NCI-H187 treated with DMSO at 0.1 percent for 48 hours (cell line): ENCODE measurements around the gene PLA2G5.

ENCODE experiments used
- DNase-seq: peaks from one replicate; lab custom pipeline; 2025; lab: John Stamatoyannopoulos, UW

Gene PLA2G5

DNA sequence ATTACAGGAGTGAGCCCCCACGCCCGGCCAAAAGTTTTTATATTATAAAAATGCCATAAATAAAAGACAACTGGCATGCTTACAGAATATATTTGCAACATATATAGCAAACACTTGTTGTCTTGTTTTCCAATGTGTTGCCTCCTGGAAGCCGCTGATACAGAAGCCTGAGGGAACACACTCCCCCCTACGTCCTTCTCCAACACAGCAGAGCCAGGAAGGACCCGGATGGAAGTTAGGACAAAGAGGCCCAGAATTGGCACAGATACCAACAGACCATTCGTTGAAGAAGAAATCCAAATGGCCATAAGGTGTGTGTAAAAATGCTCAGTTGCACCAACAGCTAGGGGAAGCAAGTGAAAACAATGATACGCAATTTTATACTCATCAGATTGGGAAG, 1.3 kb upstream of the PLA2G5 start:
- DNase-seq: no peak

DNA sequence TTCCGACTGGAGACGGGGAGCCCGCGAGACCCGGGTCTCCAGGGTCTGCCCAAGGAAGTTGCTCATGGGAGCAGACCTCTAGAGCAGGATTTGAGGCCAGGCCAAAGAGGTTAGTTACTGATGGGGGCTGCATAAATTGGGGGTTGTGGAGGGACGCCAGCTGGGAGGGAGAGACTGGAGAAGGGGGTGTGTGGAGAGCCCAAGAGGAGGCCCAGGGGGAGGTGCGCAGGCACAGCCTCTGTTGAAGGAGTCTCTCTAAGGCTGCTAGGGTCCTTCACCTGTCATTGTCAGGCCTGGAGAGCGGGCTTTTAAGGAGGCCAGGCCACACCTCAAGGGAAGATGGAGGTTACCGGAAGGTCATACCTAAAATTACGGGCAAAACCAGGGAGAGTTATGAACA, 363 bp downstream of the PLA2G5 start:
- no peak for DNase-seq

DNA sequence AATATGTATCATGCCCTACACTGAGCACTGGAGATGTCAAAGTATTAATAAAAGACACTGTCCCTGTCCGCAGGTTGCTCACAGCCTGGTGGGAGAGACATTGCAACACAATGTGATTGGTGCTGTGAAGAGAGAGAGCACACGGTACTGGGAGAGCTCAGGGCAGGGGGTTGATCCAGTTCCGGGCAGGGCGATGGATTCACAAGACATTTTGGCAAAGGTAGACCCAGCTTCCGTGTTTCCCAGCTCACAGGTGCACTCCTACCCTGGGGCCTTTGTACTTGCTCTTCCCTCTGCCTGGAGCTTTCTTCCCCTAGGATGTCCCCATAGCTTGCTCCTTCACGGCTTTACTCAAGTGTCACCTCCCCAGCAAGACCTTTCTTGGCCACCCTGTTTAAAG, 1.4 kb downstream of the PLA2G5 start:
- no peak for DNase-seq

- no peak for DNase-seq
Measured at GRCh38 chr1:20072771-20073170, 2.8 kb downstream of the PLA2G5 start.

GRCh38 chr1:20073256-20073655, 3.3 kb downstream of the PLA2G5 start:
- no peak for DNase-seq

DNA sequence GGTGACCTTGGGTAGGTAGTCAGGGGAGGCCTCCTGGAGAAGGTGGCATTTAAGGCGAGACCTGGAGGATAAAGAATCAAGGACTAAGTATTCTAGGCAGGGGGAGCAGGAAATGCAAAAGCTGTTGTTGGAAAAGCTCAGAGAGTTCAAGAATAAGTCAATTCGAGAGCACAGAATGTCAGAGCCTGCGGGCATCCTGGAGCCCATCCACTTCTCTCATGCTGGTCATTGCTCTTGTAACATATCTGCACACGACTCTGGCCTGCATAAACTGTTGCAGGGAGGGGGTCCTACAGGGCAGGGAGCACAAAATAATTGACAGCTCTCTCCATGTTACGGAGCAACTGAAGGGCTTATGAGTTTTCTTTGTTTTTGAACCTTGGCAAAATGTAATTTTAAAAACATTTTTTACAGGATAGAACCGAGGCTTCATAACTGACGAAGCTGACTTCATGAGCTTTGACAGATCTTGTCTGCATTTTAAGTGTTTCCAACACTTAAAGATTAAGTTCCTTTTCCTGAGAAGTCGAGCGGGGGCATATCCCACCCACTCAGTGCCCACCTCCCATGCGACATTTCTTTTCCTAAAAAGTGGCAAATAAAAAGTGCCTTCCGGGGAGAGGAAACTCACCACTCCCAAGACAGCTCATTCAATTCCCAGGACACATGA, 4.2 kb downstream of the PLA2G5 start:
- DNase-seq: no peak

DNA sequence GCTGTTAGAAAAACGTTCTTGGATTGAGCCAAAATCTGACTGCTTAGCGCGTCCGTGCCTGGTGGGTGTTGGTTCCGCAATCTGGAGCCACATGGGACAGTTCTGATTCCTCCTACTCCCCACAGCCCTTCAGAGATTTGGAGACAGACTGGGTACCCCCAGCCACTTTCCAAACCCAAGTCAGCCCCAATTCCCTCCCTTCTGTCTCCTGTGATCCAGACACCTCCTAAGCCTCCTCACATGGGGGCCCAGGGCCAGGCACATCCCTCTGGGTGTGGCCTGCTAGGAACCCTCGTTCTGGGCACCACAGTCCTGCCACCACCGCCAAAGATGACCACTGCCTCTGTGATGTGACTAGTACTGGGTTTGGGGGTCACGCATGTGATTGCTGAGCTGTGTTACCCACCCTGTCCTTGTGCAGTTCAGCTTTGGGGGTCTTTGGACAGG, 4.8 kb downstream of the PLA2G5 start:
- no peak for DNase-seq

- no peak for DNase-seq
Measured at GRCh38 chr1:20075345-20075744, 5.4 kb downstream of the PLA2G5 start.

DNA sequence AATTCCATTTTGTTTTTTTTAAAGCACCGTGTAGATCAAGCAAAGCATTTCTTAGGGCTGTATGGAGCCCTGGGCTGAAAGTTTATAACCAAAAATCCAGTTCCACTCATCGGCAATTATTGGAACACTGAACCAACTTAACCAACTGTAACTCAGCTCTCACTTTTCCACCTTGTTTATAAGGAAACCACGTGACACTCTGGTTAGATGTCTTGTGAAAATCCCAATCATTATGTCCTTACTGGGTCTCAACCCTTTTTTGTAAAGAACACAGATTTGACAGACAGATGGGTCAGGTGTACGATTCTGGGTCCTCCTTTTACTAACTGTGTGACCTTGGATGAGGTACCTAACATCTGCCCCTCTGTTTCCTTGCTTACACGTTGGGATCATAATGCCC, 6.2 kb downstream of the PLA2G5 start:
- DNase-seq: no peak

DNA sequence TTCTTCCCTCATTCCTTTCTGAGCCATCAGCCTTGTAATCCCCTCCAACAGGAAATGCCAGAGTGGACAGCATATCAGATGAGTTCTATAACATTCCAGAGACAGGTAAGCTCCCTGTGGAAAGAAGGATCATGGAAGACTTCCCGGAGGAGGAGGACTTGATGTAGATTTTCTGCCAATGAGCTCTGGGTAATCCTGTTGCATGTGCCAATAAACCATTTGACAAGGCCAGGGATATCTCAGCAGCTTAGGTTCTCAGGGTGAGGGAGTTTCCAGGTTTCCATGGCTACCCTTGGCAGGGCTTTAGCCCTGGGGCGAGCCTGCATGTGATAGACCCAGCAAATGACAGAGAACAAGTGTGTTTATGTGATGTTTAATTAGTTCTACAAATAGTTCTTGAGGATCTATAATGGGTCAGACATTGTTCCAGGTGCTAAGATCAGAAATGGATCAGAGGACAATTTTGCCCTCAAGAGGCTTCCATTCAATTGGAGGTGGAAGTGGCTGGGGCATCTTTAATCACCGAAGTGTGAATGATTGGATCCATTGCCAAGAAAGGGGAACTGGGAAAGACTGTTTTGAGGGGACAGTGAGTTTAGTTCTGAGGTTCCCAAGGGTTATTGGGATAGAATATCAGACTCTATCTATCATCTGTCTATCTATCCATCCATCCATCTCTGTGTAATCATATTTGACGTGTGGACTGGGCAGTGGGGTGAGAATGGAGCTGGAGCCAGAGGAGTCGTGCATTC, 6.9 kb downstream of the PLA2G5 start:
- no peak for DNase-seq

GRCh38 chr1:20078171-20078651, 8.2 kb downstream of the PLA2G5 start:
- DNase-seq: no peak

- no peak for DNase-seq
Measured at GRCh38 chr1:20078711-20079110, 8.7 kb downstream of the PLA2G5 start.

- DNase-seq: no peak
Measured at GRCh38 chr1:20079661-20080305, 9.8 kb downstream of the PLA2G5 start.

GRCh38 chr1:20080441-20081352, 10.7 kb downstream of the PLA2G5 start:
- DNase-seq: no peak

DNA sequence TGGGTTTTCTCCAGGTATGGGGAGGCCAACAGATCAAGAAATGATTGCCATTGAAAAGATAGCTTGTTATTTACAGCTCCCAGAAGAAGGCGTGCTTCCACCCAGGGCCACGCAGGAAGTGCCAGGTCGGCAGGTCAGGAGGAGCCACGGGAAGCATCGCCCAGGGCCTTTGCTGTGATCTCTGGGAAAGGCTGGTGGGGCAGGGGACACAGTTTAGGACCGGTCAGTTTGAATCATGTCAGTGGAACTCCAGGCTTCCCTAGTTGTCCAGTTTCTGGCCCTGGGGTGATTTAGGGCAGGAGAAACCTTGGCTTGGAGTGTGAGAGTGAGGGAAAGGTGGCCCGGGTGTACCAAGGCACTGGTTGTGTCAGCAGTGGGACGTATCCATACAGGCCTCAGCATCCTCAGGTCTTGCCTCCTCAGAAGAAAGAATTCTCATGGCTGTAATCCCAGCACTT, 11.4 kb downstream of the PLA2G5 start:
- DNase-seq: no peak

DNA sequence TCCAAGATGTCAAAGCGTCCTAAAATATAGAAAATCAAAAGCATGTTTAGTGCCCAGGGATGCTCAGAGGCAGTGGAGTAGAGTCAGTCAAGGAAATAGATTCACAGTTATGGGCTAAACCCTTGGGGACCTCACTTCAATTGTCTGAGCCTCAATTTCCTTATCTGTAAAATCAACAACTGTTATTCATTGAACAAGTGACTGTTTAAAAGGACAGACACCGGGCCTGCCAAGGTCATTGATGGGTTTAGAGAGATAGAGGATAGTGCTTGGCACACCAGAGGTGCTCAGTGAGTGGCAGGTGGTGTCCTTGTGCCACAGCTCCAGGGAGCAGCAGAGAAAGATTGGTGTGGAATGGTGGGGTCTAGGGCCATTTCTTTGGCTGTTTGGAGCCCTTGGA, 12.8 kb downstream of the PLA2G5 start:
- no peak for DNase-seq

GRCh38 chr1:20083178-20083944, 13.4 kb downstream of the PLA2G5 start:
- DNase-seq: no peak

- DNase-seq: no peak
Measured at GRCh38 chr1:20086800-20087199, 16.8 kb downstream of the PLA2G5 start.

- DNase-seq: no peak
Measured at GRCh38 chr1:20087668-20088067, 17.7 kb downstream of the PLA2G5 start.

GRCh38 chr1:20089328-20090077, 19.5 kb downstream of the PLA2G5 start:
- no peak for DNase-seq
